K562 (cell line): Measurements from ENCODE around the gene CDPF1. TPM values are rescaled to one million over a fixed set of nuclear protein-coding genes. Genes with fewer than 3 reads are reported as not detected.
A peak's percentile ranks its signal among the peaks of the same experiment; 100 is the strongest.

Experiments
- DDX20 ChIP-seq: fragments of 450-650 bp; IDR thresholded peaks from 2 replicates; pipeline ENCODE4 v1.6.1; 2016; ENCODE audit warnings: missing genetic modification characterization, low read depth, mild to moderate bottlenecking, missing compliant biosample characterization, moderate library complexity
- HMGXB4 ChIP-seq: sonication (generic); formaldehyde crosslinking; IDR thresholded peaks from 2 replicates; pipeline ENCODE4 v1.8.1; 2023; ENCODE audit warnings: mild to moderate bottlenecking, missing genetic modification reagents
- MYBL2 ChIP-seq, 2 experiments: fragments of 450-650 bp in 1 of 2; sonication (generic) in 1 of 2; formaldehyde crosslinking in 1 of 2; IDR thresholded peaks; 2 replicates each; pipeline versions ENCODE4 v1.6.1 to v1.8.1; 2017 to 2022; ENCODE audit warnings: borderline replicate concordance in 1 of 2, inconsistent platforms in 1 of 2, low read depth in 1 of 2, mild to moderate bottlenecking in 1 of 2, missing genetic modification reagents in 1 of 2, moderate library complexity in 1 of 2
- ZKSCAN3 ChIP-seq: fragments of 250-450 bp; sonication (Bioruptor Pico); IDR thresholded peaks from 2 replicates; pipeline ENCODE4 v1.4.0; 2020
- ZNF318 ChIP-seq, 2 experiments: fragments of 450-650 bp; IDR thresholded peaks; 2 replicates each; pipeline ENCODE4 v1.6.1; 2016; ENCODE audit warnings: mild to moderate bottlenecking in 2 of 2, borderline replicate concordance in 1 of 2, low read depth in 1 of 2, moderate library complexity in 1 of 2
- ZNF518B ChIP-seq: fragments of 250-450 bp; sonication (Bioruptor Pico); IDR thresholded peaks from 2 replicates; pipeline ENCODE4 v1.5.0; 2021; ENCODE audit warnings: mild to moderate bottlenecking, moderate library complexity
- polyA plus RNA-seq, 8 experiments: library from polyadenylated mRNA; depleted of rRNA in 4 of 8; stranded (reverse) in 5 of 8; unstranded in 3 of 8; fragments of >200 nt; fragmentation: Nextera tagmentation in 2 of 8; fragmentation: Illumina TruSeq in 1 of 8; extraction: Ambion mirVana in 2 of 8; extraction: Trizol in 1 of 8; gene quantifications; 2 replicates each; pipeline versions ENCODE4 v1.2.1 to v1.2.3, GENCODE V29; 2011 to 2014; ENCODE audit warnings: inconsistent platforms in 1 of 8, missing spikeins in 1 of 8
- total RNA-seq, 7 experiments: library from RNA; depleted of rRNA in 6 of 7; stranded (reverse); fragments of >200 nt in 6 of 7; fragmentation: Illumina TruSeq in 2 of 7; extraction: Trizol in 2 of 7; gene quantifications; 2 replicates each; pipeline versions ENCODE4 v1.2.1 to v1.2.3, GENCODE V29; 2011 to 2021; ENCODE audit warnings: low replicate concordance in 1 of 7
- TF ChIP-seq, protein P1 (sequence below), 2 experiments: IDR thresholded peaks; 2 replicates each; pipeline ENCODE4 v1.6.1; 2012; ENCODE audit warnings: improper control_type of control experiment in 2 of 2, low read depth in 2 of 2, low read length in 2 of 2, borderline replicate concordance in 1 of 2
- TF ChIP-seq, protein P2 (sequence below): fragments of 250-450 bp; sonication (Bioruptor Pico); IDR thresholded peaks from 2 replicates; pipeline ENCODE4 v1.8.0; 2021; ENCODE audit warnings: moderate library complexity, mild to moderate bottlenecking, inconsistent platforms

Gene CDPF1
- total and polyA plus RNA-seq, 9 of the 15 experiments (the other 6 are each of a cell fraction or from before 2014, with no cell fraction given) = 0.84 to 19.5 (median 9.1) TPM

DNA sequence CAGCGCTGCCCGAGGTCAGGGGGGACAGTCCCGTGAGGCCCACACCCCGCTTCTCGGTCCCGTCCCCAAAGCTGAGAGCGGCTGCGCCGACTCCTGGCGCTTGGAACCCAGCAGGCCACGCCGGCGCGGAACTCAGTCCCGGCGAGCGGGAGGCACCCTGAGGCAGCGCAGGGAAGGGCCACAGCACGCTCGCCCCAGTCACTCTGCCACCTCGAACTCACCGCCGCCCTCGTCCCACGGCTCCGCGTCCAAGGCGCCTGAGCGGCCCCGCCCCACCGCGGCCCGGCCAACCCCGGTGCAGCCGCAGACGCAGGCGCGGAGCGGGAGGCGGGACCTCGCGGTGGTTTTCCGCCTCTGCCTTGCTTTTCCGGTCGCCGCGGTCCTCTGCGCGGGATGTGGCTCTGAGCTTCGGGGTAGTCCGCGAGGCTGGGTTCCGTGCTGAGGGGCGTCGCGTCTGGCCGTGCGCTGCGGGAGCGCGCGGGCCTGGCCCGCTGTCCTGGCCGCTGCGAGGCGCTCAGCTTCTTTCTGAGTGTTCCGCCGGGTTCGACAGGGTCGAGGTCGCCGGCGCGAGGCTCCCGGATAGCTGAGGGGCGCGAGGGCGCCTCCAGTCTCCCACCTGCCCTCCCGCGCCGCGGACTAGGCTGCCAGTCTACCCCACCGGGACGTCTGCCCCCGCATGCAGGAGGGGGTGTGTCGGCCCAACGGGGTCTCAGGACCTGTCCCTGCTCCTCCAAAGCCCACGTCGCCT, at the start of gene CDPF1 (continued):
- TF ChIP-seq ZNF518B (CRISPR knock-in tag) (no peak), ZNF318 (IDR thresholded peaks at IDR 0.05; ENCODE audit: borderline replicate concordance in 1 of 2, low read depth in 1 of 2) (no peak), HMGXB4 (CRISPR knock-in tag) (no peak), DDX20 (no peak), MYBL2 (IDR thresholded peaks at IDR 0.05; ENCODE audit: low read depth) (no peak), MYBL2 (CRISPR knock-in tag; IDR thresholded peaks at IDR 0.05; ENCODE audit: borderline replicate concordance) (no peak), ZKSCAN3 (CRISPR knock-in tag) (no peak)
- TF ChIP-seq, protein P1, sequence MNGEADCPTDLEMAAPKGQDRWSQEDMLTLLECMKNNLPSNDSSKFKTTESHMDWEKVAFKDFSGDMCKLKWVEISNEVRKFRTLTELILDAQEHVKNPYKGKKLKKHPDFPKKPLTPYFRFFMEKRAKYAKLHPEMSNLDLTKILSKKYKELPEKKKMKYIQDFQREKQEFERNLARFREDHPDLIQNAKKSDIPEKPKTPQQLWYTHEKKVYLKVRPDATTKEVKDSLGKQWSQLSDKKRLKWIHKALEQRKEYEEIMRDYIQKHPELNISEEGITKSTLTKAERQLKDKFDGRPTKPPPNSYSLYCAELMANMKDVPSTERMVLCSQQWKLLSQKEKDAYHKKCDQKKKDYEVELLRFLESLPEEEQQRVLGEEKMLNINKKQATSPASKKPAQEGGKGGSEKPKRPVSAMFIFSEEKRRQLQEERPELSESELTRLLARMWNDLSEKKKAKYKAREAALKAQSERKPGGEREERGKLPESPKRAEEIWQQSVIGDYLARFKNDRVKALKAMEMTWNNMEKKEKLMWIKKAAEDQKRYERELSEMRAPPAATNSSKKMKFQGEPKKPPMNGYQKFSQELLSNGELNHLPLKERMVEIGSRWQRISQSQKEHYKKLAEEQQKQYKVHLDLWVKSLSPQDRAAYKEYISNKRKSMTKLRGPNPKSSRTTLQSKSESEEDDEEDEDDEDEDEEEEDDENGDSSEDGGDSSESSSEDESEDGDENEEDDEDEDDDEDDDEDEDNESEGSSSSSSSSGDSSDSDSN (IDR thresholded peaks at IDR 0.05; ENCODE audit: borderline replicate concordance in 1 of 2, low read depth in 2 of 2, low read length in 2 of 2) = peak in 1 of 2 experiments; percentile 61; a peak in 2 of 4 replicates
- TF ChIP-seq, protein P2, sequence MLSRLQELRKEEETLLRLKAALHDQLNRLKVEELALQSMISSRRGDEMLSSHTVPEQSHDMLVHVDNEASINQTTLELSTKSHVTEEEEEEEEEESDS (CRISPR knock-in tag) = no peak
